Parathyroid adenoma (tissue), 2 donors: ENCODE data around the gene PTPN4.

Source experiments
- H2AFZ ChIP-seq: fragments of 300-600 bp; sonication (generic); one replicate; pipeline ENCODE4 v1.7.0; 2017; ENCODE audit warnings: antibody characterized with exemption, mild to moderate bottlenecking
- H3K27ac ChIP-seq: fragments of 300-600 bp; sonication (generic); one replicate; pipeline ENCODE4 v1.7.0; 2017
- H3K27me3 ChIP-seq: fragments of 300-600 bp; sonication (generic); one replicate; pipeline ENCODE4 v1.7.0; 2017; ENCODE audit warnings: low read length; ENCODE audit not compliant: control insufficient read depth, insufficient read depth
- H3K36me3 ChIP-seq: fragments of 300-600 bp; sonication (generic); one replicate; pipeline ENCODE4 v1.7.0; 2017; ENCODE audit warnings: low read length; ENCODE audit not compliant: control insufficient read depth, insufficient read depth
- H3K4me1 ChIP-seq: fragments of 300-600 bp; sonication (generic); one replicate; pipeline ENCODE4 v1.7.0; 2017; ENCODE audit warnings: control low read depth
- H3K4me2 ChIP-seq: fragments of 300-600 bp; sonication (generic); one replicate; pipeline ENCODE4 v1.7.0; 2017; ENCODE audit warnings: low read length
- H3K4me3 ChIP-seq: fragments of 300-600 bp; sonication (generic); one replicate; pipeline ENCODE4 v1.7.0; 2017; ENCODE audit warnings: low read depth, low read length
- H3K79me2 ChIP-seq: fragments of 300-600 bp; sonication (generic); one replicate; pipeline ENCODE4 v1.7.0; 2017; ENCODE audit warnings: control low read depth
- H3K9ac ChIP-seq: fragments of 300-600 bp; sonication (generic); one replicate; pipeline ENCODE4 v1.7.0; 2017; ENCODE audit warnings: mild to moderate bottlenecking
- H3K9me3 ChIP-seq: fragments of 300-600 bp; sonication (generic); one replicate; pipeline ENCODE4 v1.7.0; 2017; ENCODE audit warnings: low read length; ENCODE audit not compliant: control insufficient read depth
- TF ChIP-seq, protein P1 (sequence below): fragments of 300-600 bp; sonication (generic); IDR thresholded peaks from one replicate; pipeline ENCODE4 v1.7.0; 2017; ENCODE audit warnings: antibody characterized with exemption, mild to moderate bottlenecking
- donor health status: primary hyperparathyroidism.

The PTPN4 gene

DNA sequence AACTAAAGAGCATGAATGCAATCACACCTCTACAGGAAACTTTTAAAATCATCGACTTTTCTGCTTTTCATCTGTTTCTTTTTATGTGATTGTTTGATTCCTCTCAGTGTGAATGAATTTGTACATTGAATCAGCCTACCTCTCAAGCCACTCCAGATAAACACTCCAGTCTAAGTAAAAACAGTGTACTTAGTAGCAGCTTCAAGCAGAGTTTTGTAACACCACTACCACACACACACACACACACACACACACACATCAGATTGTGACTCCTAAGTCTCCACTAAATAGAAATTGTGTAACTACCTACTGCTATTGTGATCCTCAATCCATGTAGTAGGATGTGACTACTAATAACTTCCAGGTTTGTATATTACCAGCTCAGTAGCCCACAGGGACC lies 187.8 kb downstream of the PTPN4 start:
- Histone ChIP-seq H3K79me2 (no peaks in the 10 kb centered on the region), H3K4me1 (no peaks in the 10 kb centered on the region), H3K9ac (no peak overlapping the region), H3K36me3 (no peaks in the 10 kb centered on the region), H3K27me3 (no peaks in the 10 kb centered on the region), H3K9me3 (no peaks in the 10 kb centered on the region), H3K27ac (no peak overlapping the region), H2AFZ (no peak overlapping the region), H3K4me3 (no peak overlapping the region), H3K4me2 (no peak overlapping the region)
- TF ChIP-seq, protein P1, sequence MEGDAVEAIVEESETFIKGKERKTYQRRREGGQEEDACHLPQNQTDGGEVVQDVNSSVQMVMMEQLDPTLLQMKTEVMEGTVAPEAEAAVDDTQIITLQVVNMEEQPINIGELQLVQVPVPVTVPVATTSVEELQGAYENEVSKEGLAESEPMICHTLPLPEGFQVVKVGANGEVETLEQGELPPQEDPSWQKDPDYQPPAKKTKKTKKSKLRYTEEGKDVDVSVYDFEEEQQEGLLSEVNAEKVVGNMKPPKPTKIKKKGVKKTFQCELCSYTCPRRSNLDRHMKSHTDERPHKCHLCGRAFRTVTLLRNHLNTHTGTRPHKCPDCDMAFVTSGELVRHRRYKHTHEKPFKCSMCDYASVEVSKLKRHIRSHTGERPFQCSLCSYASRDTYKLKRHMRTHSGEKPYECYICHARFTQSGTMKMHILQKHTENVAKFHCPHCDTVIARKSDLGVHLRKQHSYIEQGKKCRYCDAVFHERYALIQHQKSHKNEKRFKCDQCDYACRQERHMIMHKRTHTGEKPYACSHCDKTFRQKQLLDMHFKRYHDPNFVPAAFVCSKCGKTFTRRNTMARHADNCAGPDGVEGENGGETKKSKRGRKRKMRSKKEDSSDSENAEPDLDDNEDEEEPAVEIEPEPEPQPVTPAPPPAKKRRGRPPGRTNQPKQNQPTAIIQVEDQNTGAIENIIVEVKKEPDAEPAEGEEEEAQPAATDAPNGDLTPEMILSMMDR: no peak

DNA sequence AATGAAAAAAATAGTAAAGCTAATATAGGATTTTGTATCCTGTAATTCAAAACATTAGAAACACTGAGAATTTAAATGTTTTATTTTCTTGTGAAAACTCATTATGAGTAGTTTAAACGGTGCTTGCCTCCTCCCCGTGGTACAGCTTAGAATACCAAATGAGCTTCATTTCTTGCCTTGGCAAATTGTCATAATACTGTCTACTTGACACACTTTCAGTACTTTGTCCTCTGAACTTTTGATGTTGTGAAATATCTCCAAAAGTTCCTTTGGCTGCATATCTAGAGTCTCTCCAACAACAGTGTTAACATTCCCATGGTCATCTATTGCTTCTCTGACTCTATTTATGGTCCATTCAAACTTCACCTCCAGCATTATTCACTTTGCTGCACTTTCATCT lies 191.2 kb downstream of the PTPN4 start:
- no peak overlapping the region for H2AFZ ChIP-seq
- no peak overlapping the region for H3K9ac ChIP-seq
- H3K9me3 ChIP-seq: no peaks in the 10 kb centered on the region
- no peak overlapping the region for H3K4me2 ChIP-seq
- TF ChIP-seq, protein P1: no peak
- H3K4me1 ChIP-seq: no peaks in the 10 kb centered on the region
- no peaks in the 10 kb centered on the region for H3K79me2 ChIP-seq
- no peak overlapping the region for H3K4me3 ChIP-seq
- H3K27ac ChIP-seq: no peak overlapping the region
- no peaks in the 10 kb centered on the region for H3K36me3 ChIP-seq
- H3K27me3 ChIP-seq: no peaks in the 10 kb centered on the region

DNA sequence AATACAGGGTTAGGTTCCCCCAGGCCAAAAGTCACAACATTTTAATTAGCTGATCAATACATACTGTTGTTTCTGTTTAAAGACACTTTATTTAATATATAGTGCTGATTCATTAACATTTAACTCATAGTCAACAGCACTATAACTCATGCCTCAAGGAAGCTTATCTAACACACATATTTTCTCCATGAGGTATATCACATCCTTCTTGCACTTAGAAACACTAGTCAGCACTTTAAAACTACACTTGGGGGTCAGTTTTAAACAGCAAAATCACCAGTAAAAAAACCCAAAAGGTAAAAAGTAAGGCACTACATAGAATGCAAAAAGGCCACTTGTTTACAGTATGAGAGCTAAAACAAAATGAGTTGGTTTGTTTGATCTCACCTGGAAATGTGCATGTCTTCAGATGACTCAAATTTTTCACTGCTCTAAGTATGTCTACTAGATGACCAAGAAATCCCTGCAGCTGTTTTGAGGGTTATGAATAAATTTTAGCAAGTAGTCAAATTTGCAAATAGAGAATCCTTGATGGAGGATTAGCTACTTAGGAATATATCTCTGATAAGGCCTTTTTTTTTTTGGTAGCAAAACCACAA lies 199.0 kb downstream of the PTPN4 start:
- Histone ChIP-seq H2AFZ (no peak overlapping the region), H3K4me1 (no peaks in the 10 kb centered on the region), H3K27me3 (no peaks in the 10 kb centered on the region), H3K4me3 (no peak overlapping the region), H3K9me3 (no peaks in the 10 kb centered on the region), H3K36me3 (peaks cover 2% of the 10 kb centered on the region), H3K4me2 (no peak overlapping the region), H3K9ac (no peak overlapping the region), H3K79me2 (no peaks in the 10 kb centered on the region), H3K27ac (no peak overlapping the region)
- TF ChIP-seq, protein P1: no peak

DNA sequence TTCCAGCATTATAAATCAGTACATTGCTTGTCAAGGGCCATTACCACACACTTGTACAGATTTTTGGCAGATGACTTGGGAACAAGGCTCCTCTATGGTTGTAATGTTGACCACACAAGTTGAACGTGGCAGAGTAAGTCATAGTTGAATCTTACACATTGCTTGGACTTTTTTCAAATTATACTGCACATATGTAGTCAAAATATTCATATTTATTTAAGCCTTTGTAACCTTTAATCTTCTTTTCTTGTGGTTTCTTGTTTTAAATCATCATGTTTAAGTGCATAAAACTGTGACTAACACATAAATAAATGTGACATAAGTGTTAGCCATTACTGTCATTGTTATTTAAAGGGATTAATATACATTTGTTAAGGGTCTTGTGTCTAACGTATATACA lies 201.1 kb downstream of the PTPN4 start:
- peaks cover 2% of the 10 kb centered on the region for H3K36me3 ChIP-seq
- H3K4me1 ChIP-seq: no peaks in the 10 kb centered on the region
- TF ChIP-seq, protein P1: no peak
- H3K27ac ChIP-seq: no peak overlapping the region
- no peaks in the 10 kb centered on the region for H3K79me2 ChIP-seq
- H3K9me3 ChIP-seq: no peaks in the 10 kb centered on the region
- H3K9ac ChIP-seq: no peak overlapping the region
- no peak overlapping the region for H2AFZ ChIP-seq
- no peak overlapping the region for H3K4me2 ChIP-seq
- H3K27me3 ChIP-seq: no peaks in the 10 kb centered on the region
- no peak overlapping the region for H3K4me3 ChIP-seq

DNA sequence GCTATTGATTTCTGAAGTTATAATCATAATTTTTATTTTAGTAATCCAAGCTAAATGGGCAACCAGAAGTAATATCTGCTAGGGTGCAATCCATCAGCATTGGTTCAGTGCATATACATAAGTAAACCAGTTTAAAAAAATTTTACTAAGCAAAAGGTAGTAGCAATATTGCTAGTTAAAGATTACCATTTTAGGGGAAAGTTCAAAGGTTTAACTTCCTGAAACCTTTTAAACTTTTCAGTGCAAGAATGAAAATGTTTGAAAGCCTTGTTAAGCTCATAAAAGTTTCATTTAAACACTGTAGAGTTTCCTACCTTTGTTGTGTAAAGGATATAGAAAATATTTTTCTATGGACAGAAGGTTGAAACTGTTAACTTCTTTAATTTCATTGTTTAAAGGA lies 222.2 kb downstream of the PTPN4 start:
- Histone ChIP-seq H3K79me2 (no peaks in the 10 kb centered on the region), H2AFZ (no peak overlapping the region), H3K36me3 (no peaks in the 10 kb centered on the region), H3K4me1 (no peaks in the 10 kb centered on the region), H3K4me2 (no peak overlapping the region), H3K27ac (no peak overlapping the region), H3K4me3 (no peak overlapping the region), H3K9me3 (no peaks in the 10 kb centered on the region), H3K27me3 (no peaks in the 10 kb centered on the region), H3K9ac (no peak overlapping the region)
- TF ChIP-seq, protein P1: no peak
